ENCODE measurements around the gene DCP1B.

DCP1B gene

DNA sequence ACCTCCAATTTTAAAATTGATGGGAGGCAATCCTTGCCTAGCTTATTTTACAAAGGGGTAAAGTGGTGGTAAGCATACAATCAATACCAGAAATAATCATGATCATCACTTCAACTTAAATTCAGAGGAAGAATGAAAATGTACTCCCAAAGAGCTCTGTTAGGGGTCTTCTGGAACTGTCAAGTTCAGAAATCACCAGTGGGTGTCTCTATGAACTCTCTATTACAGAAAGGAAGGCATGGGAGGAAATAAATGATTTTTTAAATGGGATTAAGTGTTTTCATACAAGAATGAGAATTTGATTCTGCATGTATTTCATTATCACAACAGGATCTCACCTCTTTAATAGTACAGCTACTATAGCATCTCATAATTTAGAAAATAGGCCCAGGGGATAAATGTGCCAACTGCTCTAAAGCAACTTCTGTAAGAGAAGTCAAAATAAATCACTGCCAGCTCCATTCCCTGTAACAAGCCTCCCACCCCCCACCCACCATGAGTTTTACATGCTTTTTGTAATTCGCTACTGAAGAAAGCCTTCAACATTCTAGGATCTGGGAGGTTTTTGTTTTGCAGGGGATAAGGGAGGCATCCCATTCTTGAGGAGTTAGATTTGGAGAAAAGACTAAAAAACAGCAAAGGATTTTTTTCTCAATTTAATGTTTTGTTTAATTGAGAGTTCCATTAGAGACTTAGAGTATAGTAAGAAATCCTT, 9.7 kb downstream of the DCP1B start:
- no peak for DNase-seq (ENCODE audit: low spot score)
- in situ Hi-C loops (cut with MboI; ENCODE audit: low sequenced_read_pairs, unreplicated experiment): no loop called here
- TF ChIP-seq, protein P1, sequence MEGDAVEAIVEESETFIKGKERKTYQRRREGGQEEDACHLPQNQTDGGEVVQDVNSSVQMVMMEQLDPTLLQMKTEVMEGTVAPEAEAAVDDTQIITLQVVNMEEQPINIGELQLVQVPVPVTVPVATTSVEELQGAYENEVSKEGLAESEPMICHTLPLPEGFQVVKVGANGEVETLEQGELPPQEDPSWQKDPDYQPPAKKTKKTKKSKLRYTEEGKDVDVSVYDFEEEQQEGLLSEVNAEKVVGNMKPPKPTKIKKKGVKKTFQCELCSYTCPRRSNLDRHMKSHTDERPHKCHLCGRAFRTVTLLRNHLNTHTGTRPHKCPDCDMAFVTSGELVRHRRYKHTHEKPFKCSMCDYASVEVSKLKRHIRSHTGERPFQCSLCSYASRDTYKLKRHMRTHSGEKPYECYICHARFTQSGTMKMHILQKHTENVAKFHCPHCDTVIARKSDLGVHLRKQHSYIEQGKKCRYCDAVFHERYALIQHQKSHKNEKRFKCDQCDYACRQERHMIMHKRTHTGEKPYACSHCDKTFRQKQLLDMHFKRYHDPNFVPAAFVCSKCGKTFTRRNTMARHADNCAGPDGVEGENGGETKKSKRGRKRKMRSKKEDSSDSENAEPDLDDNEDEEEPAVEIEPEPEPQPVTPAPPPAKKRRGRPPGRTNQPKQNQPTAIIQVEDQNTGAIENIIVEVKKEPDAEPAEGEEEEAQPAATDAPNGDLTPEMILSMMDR (IDR thresholded peaks at IDR 0.05; ENCODE audit: borderline replicate concordance, control extremely low read depth, extremely low read depth, insufficient read depth, missing control alignments): no peak

DNA sequence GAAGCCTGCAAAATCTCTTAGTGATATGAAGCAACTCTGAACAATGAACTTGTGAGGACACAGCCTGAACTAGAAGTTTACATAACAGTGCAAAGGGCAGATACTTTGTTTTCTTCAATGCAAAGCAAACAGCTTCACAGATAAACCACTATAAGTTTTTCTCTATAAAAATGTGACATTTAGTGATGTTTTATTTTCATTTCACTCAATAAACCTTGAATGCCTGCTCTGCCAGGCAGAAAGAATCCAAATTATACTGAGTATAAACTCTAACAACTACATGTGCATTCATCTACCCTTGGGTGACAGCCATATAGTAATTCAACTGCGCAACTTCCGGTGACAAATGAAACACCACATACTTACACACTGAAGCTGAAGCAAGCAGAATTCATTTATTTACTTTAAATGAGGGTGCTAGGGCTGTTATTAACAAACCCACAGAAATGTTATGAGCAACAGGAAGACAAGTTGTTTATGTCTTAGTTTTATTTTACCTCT, 10.3 kb downstream of the DCP1B start:
- in situ Hi-C loops (cut with MboI; ENCODE audit: low sequenced_read_pairs, unreplicated experiment): no loop called here
- TF ChIP-seq, protein P1 (IDR thresholded peaks at IDR 0.05; ENCODE audit: borderline replicate concordance, control extremely low read depth, extremely low read depth, insufficient read depth, missing control alignments): no peak
- DNase-seq (ENCODE audit: low spot score): no peak

DNA sequence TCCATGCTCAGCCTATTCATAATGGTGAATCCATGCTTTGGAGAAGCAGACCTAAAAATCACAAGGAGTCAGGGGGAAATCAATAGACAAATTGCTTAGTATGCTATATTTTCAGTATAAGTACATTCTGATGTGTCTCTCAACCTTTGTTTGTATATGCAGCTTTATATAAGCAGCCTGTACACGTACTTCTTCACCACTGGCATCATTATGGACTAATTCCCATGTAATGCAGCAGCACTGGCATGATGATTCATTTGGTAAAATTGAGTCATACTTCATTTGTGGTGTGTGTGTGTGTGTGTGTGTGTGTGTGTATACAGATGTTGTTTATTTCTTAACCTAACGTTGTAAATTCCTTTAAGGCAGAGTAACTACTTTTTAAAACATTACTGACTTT, 10.9 kb downstream of the DCP1B start:
- TF ChIP-seq, protein P1 (IDR thresholded peaks at IDR 0.05; ENCODE audit: borderline replicate concordance, control extremely low read depth, extremely low read depth, insufficient read depth, missing control alignments): no peak
- no peak for DNase-seq (ENCODE audit: low spot score)
- in situ Hi-C loops (cut with MboI; ENCODE audit: low sequenced_read_pairs, unreplicated experiment): no loop called here

DNA sequence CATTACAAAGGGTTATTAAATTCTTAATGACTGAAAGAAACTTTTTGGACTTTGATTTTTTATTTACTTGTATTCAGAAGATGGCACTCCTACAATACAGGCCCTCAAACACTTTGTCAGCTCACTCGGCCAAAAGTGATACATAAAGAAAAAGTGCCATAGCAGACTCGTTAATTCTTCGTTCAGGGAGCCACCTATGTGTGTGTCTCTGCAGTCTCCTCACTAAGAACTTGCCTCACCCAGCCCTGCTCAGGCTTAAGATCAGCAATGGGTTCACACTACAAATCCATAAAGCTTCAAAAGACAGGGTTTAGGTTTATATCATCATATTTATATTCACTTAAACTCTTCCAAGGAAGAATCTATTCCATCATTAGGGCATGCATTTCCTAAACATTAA, 11.5 kb downstream of the DCP1B start:
- in situ Hi-C loops (cut with MboI; ENCODE audit: low sequenced_read_pairs, unreplicated experiment): no loop called here
- no peak for DNase-seq (ENCODE audit: low spot score)
- TF ChIP-seq, protein P1 (IDR thresholded peaks at IDR 0.05; ENCODE audit: borderline replicate concordance, control extremely low read depth, extremely low read depth, insufficient read depth, missing control alignments): no peak

DNA sequence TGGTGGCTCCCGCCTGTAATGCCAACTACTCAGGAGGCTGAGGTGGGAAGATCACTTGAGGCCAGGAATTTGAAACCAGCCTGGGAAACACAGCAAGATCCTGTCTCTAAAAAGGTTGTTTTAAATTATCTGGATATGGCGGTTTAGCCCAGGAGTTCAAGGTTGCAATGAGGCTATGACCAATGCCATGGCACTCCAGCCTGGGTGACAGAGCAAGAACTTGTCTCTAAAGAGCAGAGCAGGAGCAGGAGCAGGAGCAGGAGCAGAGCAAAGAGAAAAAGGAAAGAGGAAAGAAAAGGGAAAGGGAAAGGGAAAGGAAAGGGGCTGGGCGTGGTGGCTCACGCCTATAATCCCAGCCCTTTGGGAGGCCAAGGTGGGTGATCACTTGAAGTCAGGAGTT, 15.1 kb downstream of the DCP1B start:
- in situ Hi-C loops (cut with MboI; ENCODE audit: low sequenced_read_pairs, unreplicated experiment): no loop called here
- DNase-seq (ENCODE audit: low spot score): no peak
- TF ChIP-seq, protein P1 (IDR thresholded peaks at IDR 0.05; ENCODE audit: borderline replicate concordance, control extremely low read depth, extremely low read depth, insufficient read depth, missing control alignments): no peak

DNA sequence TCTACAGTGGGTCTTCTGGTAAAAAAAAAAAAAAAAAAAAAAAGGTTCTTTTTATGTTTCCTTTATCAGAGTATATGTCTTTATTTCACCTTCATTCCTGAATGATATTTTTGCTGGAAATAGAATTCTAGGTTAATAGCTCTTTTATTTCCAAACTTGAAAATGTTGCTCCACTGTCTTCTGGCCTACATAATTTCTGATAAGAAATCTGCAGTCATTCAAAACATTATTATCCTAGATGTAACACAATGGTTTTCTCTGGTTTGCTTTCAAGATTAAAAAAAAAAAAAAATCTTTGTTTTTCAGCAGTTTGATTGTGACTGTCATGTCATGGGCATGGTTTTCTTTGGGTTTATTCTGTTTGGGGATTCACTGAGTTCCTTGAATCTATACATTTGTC, 19.5 kb downstream of the DCP1B start:
- TF ChIP-seq, protein P1 (IDR thresholded peaks at IDR 0.05; ENCODE audit: borderline replicate concordance, control extremely low read depth, extremely low read depth, insufficient read depth, missing control alignments): no peak
- in situ Hi-C loops (cut with MboI; ENCODE audit: low sequenced_read_pairs, unreplicated experiment): no loop called here
- DNase-seq (ENCODE audit: low spot score): no peak
